Neural cell (in vitro differentiated cells): ENCODE measurements around the gene CACNG8. TPM values are rescaled to one million over a fixed set of nuclear protein-coding genes. Genes with fewer than 3 reads are reported as not detected.

Experiments
- H2AFZ ChIP-seq: fragments of 200-600, 300-800 bp; sonication (generic), shearing (Covaris generic); 2 replicates; pipeline ENCODE4 v1.6.0; 2014; ENCODE audit warnings: low read depth, mild to moderate bottlenecking, antibody characterized with exemption, low read length, moderate library complexity
- H3F3A ChIP-seq: fragments of 200-600 bp; shearing (Covaris generic); 2 replicates; pipeline ENCODE4 v1.6.1; 2016; ENCODE audit warnings: mild to moderate bottlenecking, moderate library complexity, mixed read lengths, antibody characterized with exemption, low read length; ENCODE audit not compliant: insufficient read depth, poor library complexity, severe bottlenecking
- H3K27ac ChIP-seq: fragments of 200-600, 300-800 bp; sonication (generic), shearing (Covaris generic); 2 replicates; pipeline ENCODE4 v1.5.1; 2014; ENCODE audit warnings: mild to moderate bottlenecking, low read length, moderate library complexity
- H3K27me3 ChIP-seq: fragments of 300-800, 200-600 bp; sonication (generic), shearing (Covaris generic); 2 replicates; pipeline ENCODE4 v1.6.0; 2014; ENCODE audit warnings: mild to moderate bottlenecking, low read depth, low read length, moderate library complexity; ENCODE audit not compliant: insufficient read depth
- H3K36me3 ChIP-seq: fragments of 300-800, 200-600 bp; sonication (generic), shearing (Covaris generic); 2 replicates; pipeline ENCODE4 v1.5.1; 2014; ENCODE audit warnings: mild to moderate bottlenecking, antibody characterized with exemption, low read length, moderate library complexity; ENCODE audit not compliant: insufficient read depth
- H3K4me2 ChIP-seq: fragments of 300-800, 200-600 bp; sonication (generic), shearing (Covaris generic); 2 replicates; pipeline ENCODE4 v1.6.0; 2014; ENCODE audit warnings: mild to moderate bottlenecking, low read length
- H3K4me3 ChIP-seq: fragments of 300-800, 200-600 bp; sonication (generic), shearing (Covaris generic); 2 replicates; pipeline ENCODE4 v1.5.1; 2014; ENCODE audit warnings: mild to moderate bottlenecking, low read length, moderate library complexity
- H3K79me2 ChIP-seq: fragments of 200-600 bp; shearing (Covaris generic); replicated peaks from 2 replicates; pipeline ENCODE4 v1.6.0; 2014; ENCODE audit warnings: mild to moderate bottlenecking, low read length, moderate library complexity; ENCODE audit not compliant: insufficient read depth
- H3K9ac ChIP-seq: fragments of 300-800, 200-600 bp; sonication (generic), shearing (Covaris generic); 2 replicates; pipeline ENCODE4 v1.6.1; 2016; ENCODE audit warnings: mild to moderate bottlenecking, low read length, mixed read lengths
- H3K9me2 ChIP-seq: fragments of 200-600 bp; shearing (Covaris generic); 2 replicates; pipeline ENCODE4 v1.6.1; 2016; ENCODE audit warnings: mild to moderate bottlenecking, low read length, mixed read lengths; ENCODE audit not compliant: insufficient read depth
- H3K9me3 ChIP-seq: fragments of 200-600, 300-800 bp; sonication (generic), shearing (Covaris generic); 2 replicates; pipeline ENCODE4 v1.6.1; 2016; ENCODE audit warnings: mild to moderate bottlenecking, mixed run types, low read length, moderate library complexity, mixed read lengths
- H4K20me1 ChIP-seq: fragments of 200-600 bp; shearing (Covaris generic); 2 replicates; pipeline ENCODE4 v1.6.1; 2016; ENCODE audit warnings: mild to moderate bottlenecking, mixed run types; ENCODE audit not compliant: insufficient read depth
- CTCF ChIP-seq: fragments of 450-650 bp; IDR thresholded peaks from 2 replicates; pipeline ENCODE4 v1.5.1; 2014; ENCODE audit warnings: antibody characterized with exemption, mild to moderate bottlenecking, moderate library complexity; ENCODE audit not compliant: poor library complexity, severe bottlenecking
- EP300 ChIP-seq: fragments of 450-650 bp; conservative IDR thresholded peaks from 2 replicates; pipeline ENCODE4 v1.6.1; 2014; ENCODE audit warnings: antibody characterized with exemption, mild to moderate bottlenecking, moderate library complexity; ENCODE audit not compliant: poor library complexity, severe bottlenecking
- EZH2 ChIP-seq: fragments of 200-600, 300-800 bp; shearing (Covaris generic), sonication (generic); IDR thresholded peaks from 2 replicates; pipeline ENCODE4 v1.6.1; 2014; ENCODE audit warnings: antibody characterized with exemption, low read length, borderline replicate concordance, mild to moderate bottlenecking; ENCODE audit not compliant: insufficient read depth, poor library complexity, severe bottlenecking
- MXI1 ChIP-seq: fragments of 450-650 bp; conservative IDR thresholded peaks from 2 replicates; pipeline ENCODE4 v1.6.1; 2014; ENCODE audit warnings: antibody characterized with exemption, mild to moderate bottlenecking; ENCODE audit not compliant: poor library complexity, severe bottlenecking
- POLR2AphosphoS5 ChIP-seq: IDR thresholded peaks from 2 replicates; pipeline ENCODE4 v1.6.1; 2012
- RAD21 ChIP-seq: fragments of 450-650 bp; conservative IDR thresholded peaks from 2 replicates; pipeline ENCODE4 v1.6.1; 2014; ENCODE audit warnings: antibody characterized with exemption, mild to moderate bottlenecking, moderate library complexity
- REST ChIP-seq: IDR thresholded peaks from 2 replicates; pipeline ENCODE4 v1.6.1; 2012; ENCODE audit warnings: borderline replicate concordance
- SMC3 ChIP-seq: fragments of 450-650 bp; conservative IDR thresholded peaks from 2 replicates; pipeline ENCODE4 v1.6.1; 2014; ENCODE audit warnings: antibody characterized with exemption, mild to moderate bottlenecking, moderate library complexity; ENCODE audit not compliant: poor library complexity
- TAF1 ChIP-seq: IDR thresholded peaks from 2 replicates; pipeline ENCODE4 v1.6.1; 2012; ENCODE audit warnings: low read depth
- polyA plus RNA-seq: library from polyadenylated mRNA; depleted of rRNA; stranded (reverse); fragments of >200 nt; gene quantifications from 2 replicates; pipeline ENCODE4 v1.2.3, GENCODE V29; 2014

CACNG8 gene
- polyA plus RNA-seq, 1 donor from 2014 or later, result 3.3 TPM

DNA sequence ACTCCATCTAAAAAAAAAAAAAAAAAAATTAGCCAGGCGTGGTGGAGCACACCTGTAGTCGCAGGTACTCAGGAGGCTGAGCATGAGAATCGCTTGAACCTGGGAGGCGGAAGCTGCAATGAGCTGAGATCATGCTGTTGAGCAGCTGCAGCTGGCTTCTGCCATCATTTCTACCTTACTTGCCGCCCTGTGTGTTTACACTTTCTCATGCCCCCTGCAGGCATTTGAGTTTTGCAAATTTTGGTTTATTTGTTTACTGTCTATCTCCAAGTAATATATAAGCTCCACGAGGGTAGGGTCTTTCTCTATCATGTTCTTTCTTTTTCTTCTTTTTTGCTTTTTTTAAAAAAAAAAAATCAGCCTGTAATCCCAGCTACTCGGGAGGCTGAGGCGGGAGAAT, 46.7 kb downstream of the CACNG8 start:
- Histone ChIP-seq H3K27me3 (no peaks in the 10 kb centered on the region), H3K27ac (no peak overlapping the region), H3K4me2 (no peak overlapping the region), H3K4me3 (no peak overlapping the region), H3K9me3 (no peaks in the 10 kb centered on the region), H3F3A (no peaks in the 10 kb centered on the region), H3K9me2 (no peaks in the 10 kb centered on the region), H2AFZ (no peak overlapping the region), H3K79me2 (no peaks in the 10 kb centered on the region), H4K20me1 (no peaks in the 10 kb centered on the region), H3K36me3 (no peaks in the 10 kb centered on the region), H3K9ac (no peak overlapping the region)
- TF ChIP-seq TAF1 (no peak), MXI1 (no peak), REST (no peak), EZH2 (no peak), CTCF (no peak), EP300 (no peak), POLR2AphosphoS5 (no peak), RAD21 (no peak), SMC3 (no peak)

DNA sequence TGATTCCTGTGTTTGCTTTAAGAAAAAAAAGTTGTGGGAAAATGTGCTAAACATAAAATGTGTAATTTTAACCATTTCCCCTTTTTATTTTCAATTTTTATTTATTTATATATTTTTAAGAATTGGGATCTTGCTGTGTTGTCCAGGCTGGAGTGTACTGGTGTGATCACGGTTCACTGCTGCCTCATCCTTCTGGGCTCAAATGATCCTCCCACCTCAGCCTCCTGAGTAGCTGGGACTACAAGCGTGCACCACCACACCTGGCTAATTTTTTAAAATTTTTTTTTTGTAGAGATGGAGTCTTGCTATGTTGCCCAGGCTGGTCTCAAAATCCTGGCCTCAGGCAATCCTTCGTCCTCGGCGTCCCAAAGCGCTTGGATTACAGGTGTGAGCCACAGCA, 47.7 kb downstream of the CACNG8 start:
- Histone ChIP-seq H3F3A (no peaks in the 10 kb centered on the region), H4K20me1 (no peaks in the 10 kb centered on the region), H2AFZ (no peak overlapping the region), H3K9me2 (no peaks in the 10 kb centered on the region), H3K79me2 (no peaks in the 10 kb centered on the region), H3K9me3 (no peaks in the 10 kb centered on the region), H3K27ac (no peak overlapping the region), H3K36me3 (no peaks in the 10 kb centered on the region), H3K9ac (no peak overlapping the region), H3K4me2 (no peak overlapping the region), H3K4me3 (no peak overlapping the region), H3K27me3 (no peaks in the 10 kb centered on the region)
- no peak for TF ChIP-seq CTCF
- no peak for TF ChIP-seq TAF1
- no peak for TF ChIP-seq EZH2
- no peak for TF ChIP-seq RAD21
- no peak for TF ChIP-seq REST
- no peak for TF ChIP-seq POLR2AphosphoS5
- no peak for TF ChIP-seq MXI1
- TF ChIP-seq SMC3, result no peak
- no peak for TF ChIP-seq EP300
